NAMALWA (cell line): ENCODE data around the gene PACSIN1.

Experiments used
- DNase-seq: peaks from one replicate; pipeline ENCODE4 v3.0.0-alpha.2; 2015; ENCODE audit warnings: low spot score

The PACSIN1 gene

GRCh38 chr6:34544776-34545471, 79.0 kb downstream of the PACSIN1 start:
- no peak for DNase-seq

- DNase-seq, result no peak
Measured at GRCh38 chr6:34546551-34547321, 80.9 kb downstream of the PACSIN1 start.

- DNase-seq, result no peak
Measured at GRCh38 chr6:34547701-34548644, 82.1 kb downstream of the PACSIN1 start.

- no peak for DNase-seq
Measured at GRCh38 chr6:34549026-34549803, 83.3 kb downstream of the PACSIN1 start.

GRCh38 chr6:34549804-34550202, 83.9 kb downstream of the PACSIN1 start:
- no peak for DNase-seq

- DNase-seq, result no peak
Measured at GRCh38 chr6:34551720-34552119, 85.8 kb downstream of the PACSIN1 start.

GRCh38 chr6:34552620-34553019, 86.7 kb downstream of the PACSIN1 start:
- no peak for DNase-seq

GRCh38 chr6:34553146-34553545, 87.3 kb downstream of the PACSIN1 start:
- DNase-seq, result no peak

- DNase-seq, result no peak
Measured at GRCh38 chr6:34553750-34554149, 87.9 kb downstream of the PACSIN1 start.

- DNase-seq, result no peak
Measured at GRCh38 chr6:34554291-34555006, 88.6 kb downstream of the PACSIN1 start.

- no peak for DNase-seq
Measured at GRCh38 chr6:34555007-34555322, 89.1 kb downstream of the PACSIN1 start.

GRCh38 chr6:34555328-34555727, 89.5 kb downstream of the PACSIN1 start:
- DNase-seq, result no peak

- no peak for DNase-seq
Measured at GRCh38 chr6:34556031-34556471, 90.2 kb downstream of the PACSIN1 start, which contains the start of gene SPDEF. Gene SPDEF, minus strand, starts transcription at chr6:34556329. Its CDS starts 11,874 bp downstream, at chr6:34544455.

GRCh38 chr6:34556493-34556892, 90.6 kb downstream of the PACSIN1 start:
- no peak for DNase-seq

GRCh38 chr6:34557228-34557627, 91.4 kb downstream of the PACSIN1 start:
- no peak for DNase-seq

- no peak for DNase-seq
Measured at GRCh38 chr6:34558172-34558714, 92.4 kb downstream of the PACSIN1 start.

- no peak for DNase-seq
Measured at GRCh38 chr6:34559651-34560365, 93.9 kb downstream of the PACSIN1 start.

- no peak for DNase-seq
Measured at GRCh38 chr6:34560366-34561226, 94.7 kb downstream of the PACSIN1 start.

GRCh38 chr6:34561227-34561530, 95.3 kb downstream of the PACSIN1 start:
- no peak for DNase-seq
